ENCODE measurements around the gene PPIA.

- TF ChIP-seq CTCF (IDR thresholded peaks at IDR 0.05) = no peak
- no peak for TF ChIP-seq POLR2AphosphoS5 (IDR thresholded peaks at IDR 0.05)
- no peak for TF ChIP-seq POLR2A (IDR thresholded peaks at IDR 0.05)
Measured at GRCh38 chr7:44791278-44792219, 4.9 kb upstream of the PPIA start.

Measured in prostate gland (tissue), 2 donors.